H1 (cell line): Measurements from ENCODE around the gene TMEM185B. TPM values are rescaled to one million over a fixed set of nuclear protein-coding genes. Genes with fewer than 3 reads are reported as not detected.

Experiments used
- CTCF ChIA-PET: fragments of 300-600 bp; sonication (Branson Sonifier 250); formaldehyde crosslinking; loops from one replicate; lab custom pipeline; 2021; ENCODE audit not compliant: partially characterized antibody; lab: Charles Lee
- POLR2A ChIA-PET: fragments of 300-600 bp; sonication (Branson Sonifier 250); formaldehyde crosslinking; loops from one replicate; lab custom pipeline; 2021; ENCODE audit warnings: inconsistent platforms; ENCODE audit not compliant: partially characterized antibody; lab: Charles Lee
- DNase-seq, 2 experiments: peaks; one replicate each; pipeline versions ENCODE4 v3.0.0 to v3.0.0-alpha.2; 2010 to 2022; ENCODE audit warnings: low spot score in 2 of 2, low read depth in 1 of 2, mixed read lengths in 1 of 2
- FAIRE-seq: peaks from 2 replicates; lab custom pipeline; 2011; peaks lifted over from hg19 to GRCh38; lab: Jason Lieb, UNC
- H2AFZ ChIP-seq: 2 replicates; pipeline ENCODE4 v1.8.1; 2012; ENCODE audit warnings: low read length, inconsistent platforms
- H2AK5ac ChIP-seq: 2 replicates; pipeline ENCODE4 v1.6.1; 2013; ENCODE audit warnings: low read depth, low read length
- H2BK120ac ChIP-seq: replicated peaks from 2 replicates; pipeline ENCODE3; 2013; ENCODE audit warnings: low read depth, low read length, inconsistent platforms
- H2BK12ac ChIP-seq: 2 replicates; pipeline ENCODE4 v1.6.1; 2013; ENCODE audit warnings: low read depth, low read length
- H2BK15ac ChIP-seq: 2 replicates; pipeline ENCODE4 v1.6.1; 2013; ENCODE audit warnings: low read length
- H2BK20ac ChIP-seq: 2 replicates; pipeline ENCODE4 v1.6.1; 2013; ENCODE audit warnings: low read length
- H2BK5ac ChIP-seq: 2 replicates; pipeline ENCODE4 v1.6.1; 2013; ENCODE audit warnings: low read depth, low read length
- H3K14ac ChIP-seq: 2 replicates; pipeline ENCODE4 v1.6.1; 2013; ENCODE audit warnings: inconsistent platforms; ENCODE audit not compliant: insufficient read length
- H3K18ac ChIP-seq: 2 replicates; pipeline ENCODE4 v1.6.1; 2013; ENCODE audit warnings: low read length; ENCODE audit errors: extremely low read depth
- H3K23ac ChIP-seq: 2 replicates; pipeline ENCODE4 v1.6.1; 2013; ENCODE audit warnings: inconsistent platforms; ENCODE audit not compliant: insufficient read length
- H3K23me2 ChIP-seq: 2 replicates; pipeline ENCODE4 v1.6.1; 2013; ENCODE audit warnings: low read depth, low read length
- H3K27ac ChIP-seq: 2 replicates; pipeline ENCODE4 v1.6.1; 2011; ENCODE audit warnings: low read depth, low read length, inconsistent platforms
- H3K27me3 ChIP-seq, 4 experiments: replicated peaks in 1 of 4; 1 replicate in 1 of 4; 2 replicates in 3 of 4; pipeline versions ENCODE4 v1.6.1 to v1.8.1; 2011 to 2013; ENCODE audit warnings: low read length in 3 of 4, mild to moderate bottlenecking in 3 of 4, inconsistent platforms in 2 of 4, mixed read lengths in 2 of 4, moderate library complexity in 1 of 4; ENCODE audit not compliant: control insufficient read depth in 3 of 4, insufficient read depth in 3 of 4; ENCODE audit errors: extremely low read depth in 1 of 4
- H3K36me3 ChIP-seq, 4 experiments: 2 replicates each; pipeline versions ENCODE4 v1.6.1 to v1.8.1; 2011 to 2013; ENCODE audit warnings: mild to moderate bottlenecking in 4 of 4, low read length in 3 of 4, moderate library complexity in 2 of 4, control low read depth in 1 of 4, inconsistent platforms in 1 of 4; ENCODE audit not compliant: insufficient read depth in 4 of 4, control insufficient read depth in 2 of 4
- H3K4ac ChIP-seq: replicated peaks from 2 replicates; pipeline ENCODE3; 2013; ENCODE audit warnings: low read length, low read depth, mixed read lengths, inconsistent platforms; ENCODE audit not compliant: insufficient read length
- H3K4me1 ChIP-seq, 4 experiments: replicated peaks in 1 of 4; 1 replicate in 1 of 4; 2 replicates in 3 of 4; pipeline versions ENCODE4 v1.6.1 to v1.8.1; 2011 to 2013; ENCODE audit warnings: low read length in 3 of 4, inconsistent platforms in 2 of 4, mixed read lengths in 1 of 4; ENCODE audit not compliant: insufficient read depth in 4 of 4, control insufficient read depth in 3 of 4
- H3K4me2 ChIP-seq, 2 experiments: 2 replicates each; pipeline versions ENCODE4 v1.6.1 to v1.8.1; 2011 to 2013; ENCODE audit warnings: low read depth in 2 of 2, low read length in 2 of 2, control low read depth in 1 of 2, inconsistent platforms in 1 of 2, mild to moderate bottlenecking in 1 of 2; ENCODE audit not compliant: insufficient read depth in 1 of 2
- H3K4me3 ChIP-seq, 4 experiments: fragments of 200-600, 300-600 bp in 1 of 4; sonication (generic), shearing (Covaris generic), sonication (Bioruptor Twin) in 1 of 4; 2 replicates each; pipeline versions ENCODE4 v1.5.1 to v1.8.1; 2011 to 2016; ENCODE audit warnings: low read length in 4 of 4, low read depth in 3 of 4, control low read depth in 2 of 4, inconsistent platforms in 2 of 4, mild to moderate bottlenecking in 2 of 4, mixed read lengths in 1 of 4, moderate library complexity in 1 of 4; ENCODE audit not compliant: insufficient read depth in 2 of 4; ENCODE audit errors: extremely low read depth in 1 of 4
- H3K56ac ChIP-seq: replicated peaks from 2 replicates; pipeline ENCODE3; 2013; ENCODE audit warnings: low read depth, mild to moderate bottlenecking, mixed read lengths, low read length, inconsistent platforms; ENCODE audit not compliant: insufficient read length
- H3K79me1 ChIP-seq: 2 replicates; pipeline ENCODE4 v1.6.1; 2013; ENCODE audit warnings: low read depth, low read length, control low read depth
- H3K79me2 ChIP-seq, 2 experiments: 2 replicates each; pipeline versions ENCODE4 v1.6.1 to v1.8.1; 2012 to 2013; ENCODE audit warnings: low read length in 2 of 2, mild to moderate bottlenecking in 2 of 2, inconsistent platforms in 1 of 2; ENCODE audit not compliant: insufficient read depth in 2 of 2, control insufficient read depth in 1 of 2
- H3K9ac ChIP-seq, 4 experiments: replicated peaks in 1 of 4; 1 replicate in 1 of 4; 2 replicates in 3 of 4; pipeline versions ENCODE4 v1.6.1 to v1.8.1; 2011 to 2013; ENCODE audit warnings: low read depth in 3 of 4, low read length in 3 of 4, control low read depth in 2 of 4, mild to moderate bottlenecking in 2 of 4, moderate library complexity in 2 of 4, inconsistent platforms in 1 of 4; ENCODE audit errors: extremely low read depth in 1 of 4
- H3K9me3 ChIP-seq, 2 experiments: 2 replicates each; pipeline versions ENCODE4 v1.6.1 to v1.8.1; 2012 to 2013; ENCODE audit warnings: mild to moderate bottlenecking in 2 of 2, moderate library complexity in 2 of 2, control low read depth in 1 of 2, inconsistent platforms in 1 of 2, low read depth in 1 of 2, low read length in 1 of 2, mixed read lengths in 1 of 2; ENCODE audit not compliant: insufficient read depth in 2 of 2
- H4K20me1 ChIP-seq, 2 experiments: replicated peaks in 1 of 2; 2 replicates each; pipeline versions ENCODE3 to v1.8.1; 2011 to 2013; ENCODE audit warnings: inconsistent platforms in 2 of 2, low read length in 2 of 2, mild to moderate bottlenecking in 1 of 2; ENCODE audit not compliant: insufficient read depth in 2 of 2, control insufficient read depth in 1 of 2
- H4K5ac ChIP-seq: 2 replicates; pipeline ENCODE4 v1.6.1; 2013; ENCODE audit warnings: low read length, low read depth, mixed read lengths, inconsistent platforms; ENCODE audit not compliant: insufficient read length
- H4K8ac ChIP-seq: 2 replicates; pipeline ENCODE4 v1.8.0; 2013; ENCODE audit warnings: mild to moderate bottlenecking, moderate library complexity, low read length, inconsistent platforms; ENCODE audit not compliant: insufficient read depth; ENCODE audit errors: extremely low read depth
- H4K91ac ChIP-seq: replicated peaks from 2 replicates; pipeline ENCODE3; 2013; ENCODE audit warnings: low read length, mixed read lengths, inconsistent platforms; ENCODE audit not compliant: insufficient read length
- BCL11A ChIP-seq, 2 experiments: IDR thresholded peaks; one replicate each; pipeline ENCODE4 v1.6.1; 2011; ENCODE audit warnings: low read depth in 2 of 2, low read length in 2 of 2, mild to moderate bottlenecking in 2 of 2
- CREB1 ChIP-seq: IDR thresholded peaks from 2 replicates; pipeline ENCODE4 v1.6.1; 2012; ENCODE audit warnings: inconsistent platforms
- FOSL1 ChIP-seq: IDR thresholded peaks from 2 replicates; pipeline ENCODE4 v1.6.1; 2011; ENCODE audit warnings: mild to moderate bottlenecking, low read depth, low read length, moderate library complexity; ENCODE audit not compliant: insufficient read depth
- JUN ChIP-seq: IDR thresholded peaks from 2 replicates; pipeline ENCODE4 v1.6.1; 2011; ENCODE audit warnings: low read depth, mild to moderate bottlenecking, improper control_type of control experiment, low read length
- JUND ChIP-seq: IDR thresholded peaks from 2 replicates; pipeline ENCODE4 v1.6.1; 2011; ENCODE audit warnings: mild to moderate bottlenecking, improper control_type of control experiment, low read length
- WGBS, 2 experiments: shearing (Covaris generic) in 1 of 2; methylation state at CpG; one replicate each; pipeline versions ENCODE4 v1.1.6 to v1.1.7; 2013 to 2015; ENCODE audit warnings: low lambda C conversion rate in 2 of 2, mixed read lengths in 2 of 2, inconsistent platforms in 1 of 2, low coverage in 1 of 2, missing lambda C conversion rate in 1 of 2; ENCODE audit not compliant: insufficient replicate concordance in 2 of 2, insufficient coverage in 1 of 2, insufficient read length in 1 of 2; ENCODE audit errors: extremely low coverage in 1 of 2, missing lambda C conversion rate in 1 of 2; 5-methylcytosine and 5-hydroxymethylcytosine counted together
- polyA plus RNA-seq, 7 experiments: library from polyadenylated mRNA; depleted of rRNA in 3 of 7; stranded (reverse) in 5 of 7; unstranded in 2 of 7; fragments of >200 nt in 5 of 7; fragments of 200-250 nt in 2 of 7; gene quantifications; 1 replicate in 5 of 7; 2 replicates in 1 of 7; 4 replicates in 1 of 7; pipeline versions ENCODE4 v1.2.1 to v1.2.3, GENCODE V29; 2011 to 2013; ENCODE audit warnings: missing spikeins in 2 of 7, mixed read lengths in 2 of 7
- total RNA-seq: library from RNA; stranded (reverse); fragmentation: NEBNext Ultra II Directional; extraction: Animal tissue kit (Norgen Biotek cat#: 25700); gene quantifications from 2 replicates; pipeline ENCODE4 v1.2.1, GENCODE V29; 2021

Gene TMEM185B
- total and polyA plus RNA-seq, 2 of the 8 experiments (the other 6 are each of a cell fraction or from before 2014, with no cell fraction given), result 13.5 to 14.0 TPM

DNA sequence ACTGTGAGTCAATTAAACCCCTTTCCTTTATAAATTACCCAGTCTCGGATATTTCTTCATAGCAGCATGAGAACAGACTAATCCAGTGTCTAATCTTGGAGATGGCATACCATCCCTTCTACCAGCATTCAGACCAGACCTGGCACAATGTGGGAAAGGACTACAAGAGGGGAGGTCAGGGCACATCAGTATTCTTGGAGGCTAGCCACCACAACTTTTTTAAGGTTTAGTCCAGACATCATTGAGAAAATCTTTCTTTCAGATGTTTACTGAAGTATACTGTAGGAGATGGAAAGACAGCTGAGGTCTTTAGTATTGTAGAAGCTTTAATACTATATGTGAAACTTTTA, 33.4 kb upstream of the TMEM185B start:
- Histone ChIP-seq H3K18ac (no peak overlapping the region), H3K14ac (no peak overlapping the region), H3K27me3 (peaks cover 1 to 27% (median 16%) of the 10 kb centered on the region in 4 experiments), H2BK12ac (no peak overlapping the region), H4K8ac (no peak overlapping the region), H3K27ac (no peak overlapping the region), H3K23me2 (peaks cover 14% of the 10 kb centered on the region), H3K9me3 (peaks cover 7 to 11% of the 10 kb centered on the region in 2 experiments; a peak in 2 of 4 replicates), H3K4me1 (peaks cover 4 to 10% (median 8%) of the 10 kb centered on the region in 4 experiments), H3K4me2 (no peak overlapping the region), H4K5ac (no peak overlapping the region), H2BK20ac (no peak overlapping the region), H3K79me2 (no peaks in the 10 kb centered on the region), H2AFZ (no peak overlapping the region), H3K79me1 (no peaks in the 10 kb centered on the region), H2BK5ac (no peak overlapping the region), H3K56ac (no peak overlapping the region), H3K4me3 (no peak overlapping the region), H4K20me1 (peaks cover 0 to 5% of the 10 kb centered on the region in 2 experiments), H4K91ac (no peak overlapping the region), H3K9ac (no peak overlapping the region), H3K23ac (no peak overlapping the region), H2BK15ac (no peak overlapping the region), H2BK120ac (no peak overlapping the region), H2AK5ac (no peak overlapping the region), H3K4ac (no peak overlapping the region), H3K36me3 (no peaks in the 10 kb centered on the region)
- WGBS, 2 experiments, result 90% methylated on average over 1 of the region's 1 CpG; no CpG with 5 or more reads in 1 of the 2 experiments
- POLR2A ChIA-PET, result interaction anchor here (0.6 to 1.8 kb wide), 2 partner anchors 12 to 23 kb away, joined by 3 to 4 read pairs; no protein-coding TSS in a partner anchor
- DNase-seq, result no peak
- CTCF ChIA-PET, result interaction anchor here (0.7 to 1.8 kb wide), 5 partner anchors 27 to 201 kb away, joined by 3 to 7 read pairs (median 4); no protein-coding TSS in a partner anchor
- FAIRE-seq, result no peak
- no peak for TF ChIP-seq JUN
- no peak for TF ChIP-seq JUND
- no peak for TF ChIP-seq BCL11A (IDR thresholded peaks at IDR 0.05; ENCODE audit: low read depth in 2 of 2, low read length in 2 of 2)
- TF ChIP-seq CREB1, result no peak
- no peak for TF ChIP-seq FOSL1
